Activated B cell treated with CpG ODN at 0.5 μM for 24 hours (primary cell): ENCODE results near the gene CHMP3. TPM values are rescaled to one million over a fixed set of nuclear protein-coding genes. Genes with fewer than 3 reads are reported as not detected.

Experiments used
- ATAC-seq: fragments of 200-7000 bp; cut with Tn5 transposase; one replicate; pipeline ENCODE4 v1.10.0; 2021; ENCODE audit warnings: low read depth, mild to moderate bottlenecking, moderate library complexity
- CTCF ChIA-PET: fragments of 350-600 bp; sonication (Branson Sonifier 250); formaldehyde crosslinking; loops from one replicate; lab custom pipeline; 2021; ENCODE audit warnings: antibody characterized with exemption; lab: Charles Lee
- POLR2A ChIA-PET: fragments of 350-600 bp; sonication (Branson Sonifier 250); formaldehyde crosslinking; loops from one replicate; lab custom pipeline; 2021; ENCODE audit warnings: antibody characterized with exemption; lab: Charles Lee
- DNase-seq: peaks from one replicate; pipeline ENCODE4 v3.0.0; 2022
- H3K27ac Mint-ChIP-seq: one replicate; pipeline ENCODE4 v1.8.0; 2020; ENCODE audit warnings: mixed read lengths
- H3K27me3 Mint-ChIP-seq: one replicate; pipeline ENCODE4 v1.8.0; 2021; ENCODE audit warnings: mixed read lengths
- H3K36me3 Mint-ChIP-seq: one replicate; pipeline ENCODE4 v1.8.0; 2021; ENCODE audit warnings: low read depth, mixed read lengths
- H3K4me1 Mint-ChIP-seq: one replicate; pipeline ENCODE4 v1.8.0; 2021; ENCODE audit warnings: mixed read lengths
- H3K4me3 Mint-ChIP-seq: one replicate; pipeline ENCODE4 v1.8.0; 2020; ENCODE audit warnings: mild to moderate bottlenecking, mixed read lengths
- H3K9me3 Mint-ChIP-seq: one replicate; pipeline ENCODE4 v1.8.0; 2020; ENCODE audit warnings: mixed read lengths
- intact Hi-C: fragments of 100-400 bp; cut with micrococcal nuclease; formaldehyde crosslinking; loops from one replicate; pipeline ENCODE4 v1.15.1; 2024
- total RNA-seq: library from RNA; stranded (reverse); gene quantifications from 2 replicates; pipeline ENCODE4 v1.2.3, GENCODE V29; 2022
- TF ChIP-seq, protein P1 (sequence below): fragments of 200-600 bp; IDR thresholded peaks from one replicate; pipeline ENCODE4 v1.8.0; 2022; ENCODE audit warnings: antibody characterized with exemption, mild to moderate bottlenecking

CHMP3 gene
- total RNA-seq, 1 donor from 2014 or later = 61.4 TPM

DNA sequence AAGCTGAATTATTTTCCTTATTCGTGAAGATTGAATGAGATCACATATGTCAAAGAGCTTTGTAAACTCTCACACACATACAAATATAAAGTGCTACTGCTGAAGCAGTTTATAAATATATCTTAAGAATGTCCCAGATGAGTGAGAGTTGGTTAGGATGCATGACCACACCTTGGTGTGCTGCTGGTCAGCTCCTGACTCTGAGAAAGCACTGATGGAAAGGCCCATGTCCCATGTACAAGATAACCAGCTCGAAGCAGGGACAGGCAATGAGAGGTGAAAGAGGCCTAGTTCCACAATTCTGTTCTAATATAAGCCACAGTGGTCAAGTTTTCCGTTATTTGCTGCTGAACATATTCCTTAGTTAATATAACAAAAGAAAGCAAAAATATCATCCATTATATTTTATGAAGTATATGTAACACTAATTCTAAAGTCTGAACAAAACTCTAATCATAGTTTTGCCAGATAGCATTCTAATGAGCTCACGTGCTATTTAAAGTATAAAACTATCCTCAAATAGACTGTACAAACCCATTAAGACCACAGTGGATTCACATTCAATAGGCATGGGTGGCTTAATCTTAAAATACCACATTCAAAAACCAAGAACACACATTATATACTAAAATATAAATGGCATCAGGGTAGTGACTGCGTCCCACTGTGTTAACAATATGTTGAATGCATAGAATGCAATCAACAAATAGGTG, 49.1 kb downstream of the CHMP3 start:
- no peaks in the 10 kb centered on the region for H3K9me3 Mint-ChIP-seq
- H3K27me3 Mint-ChIP-seq = no peaks in the 10 kb centered on the region
- TF ChIP-seq, protein P1, sequence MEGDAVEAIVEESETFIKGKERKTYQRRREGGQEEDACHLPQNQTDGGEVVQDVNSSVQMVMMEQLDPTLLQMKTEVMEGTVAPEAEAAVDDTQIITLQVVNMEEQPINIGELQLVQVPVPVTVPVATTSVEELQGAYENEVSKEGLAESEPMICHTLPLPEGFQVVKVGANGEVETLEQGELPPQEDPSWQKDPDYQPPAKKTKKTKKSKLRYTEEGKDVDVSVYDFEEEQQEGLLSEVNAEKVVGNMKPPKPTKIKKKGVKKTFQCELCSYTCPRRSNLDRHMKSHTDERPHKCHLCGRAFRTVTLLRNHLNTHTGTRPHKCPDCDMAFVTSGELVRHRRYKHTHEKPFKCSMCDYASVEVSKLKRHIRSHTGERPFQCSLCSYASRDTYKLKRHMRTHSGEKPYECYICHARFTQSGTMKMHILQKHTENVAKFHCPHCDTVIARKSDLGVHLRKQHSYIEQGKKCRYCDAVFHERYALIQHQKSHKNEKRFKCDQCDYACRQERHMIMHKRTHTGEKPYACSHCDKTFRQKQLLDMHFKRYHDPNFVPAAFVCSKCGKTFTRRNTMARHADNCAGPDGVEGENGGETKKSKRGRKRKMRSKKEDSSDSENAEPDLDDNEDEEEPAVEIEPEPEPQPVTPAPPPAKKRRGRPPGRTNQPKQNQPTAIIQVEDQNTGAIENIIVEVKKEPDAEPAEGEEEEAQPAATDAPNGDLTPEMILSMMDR = no peak
- intact Hi-C loops = no loop called here
- POLR2A ChIA-PET = interaction anchor here (0.6 kb wide), 1 partner anchor 15 kb away, joined by 4 read pairs; no protein-coding TSS in a partner anchor
- H3K4me3 Mint-ChIP-seq = no peak overlapping the region
- DNase-seq (no peak), ATAC-seq (no peak)
- H3K36me3 Mint-ChIP-seq = peaks cover 44% of the 10 kb centered on the region
- CTCF ChIA-PET = no interaction called here
- no peak overlapping the region for H3K27ac Mint-ChIP-seq
- H3K4me1 Mint-ChIP-seq = no peaks in the 10 kb centered on the region

GRCh38 chr2:86512892-86513291, 50.4 kb downstream of the CHMP3 start:
- no peak for ATAC-seq
- ChIA-PET POLR2A (no interaction called here), CTCF (no interaction called here)
- H3K27me3 Mint-ChIP-seq = no peaks in the 10 kb centered on the region
- intact Hi-C loops = no loop called here
- H3K9me3 Mint-ChIP-seq = no peaks in the 10 kb centered on the region
- no peaks in the 10 kb centered on the region for H3K4me1 Mint-ChIP-seq
- DNase-seq = no peak
- H3K36me3 Mint-ChIP-seq = peaks cover 50% of the 10 kb centered on the region
- TF ChIP-seq, protein P1 = no peak
- H3K27ac Mint-ChIP-seq = no peak overlapping the region
- H3K4me3 Mint-ChIP-seq = no peak overlapping the region

- intact Hi-C loops = no loop called here
- ChIA-PET POLR2A (no interaction called here), CTCF (no interaction called here)
- TF ChIP-seq, protein P1 = no peak
- Mint-ChIP-seq H3K27me3 (no peaks in the 10 kb centered on the region), H3K4me3 (no peak overlapping the region), H3K27ac (no peak overlapping the region), H3K9me3 (no peaks in the 10 kb centered on the region), H3K4me1 (no peaks in the 10 kb centered on the region), H3K36me3 (peaks cover 58% of the 10 kb centered on the region)
- ATAC-seq (no peak), DNase-seq (no peak)
Measured at GRCh38 chr2:86512034-86512433, 51.2 kb downstream of the CHMP3 start.

GRCh38 chr2:86510436-86510933, 52.8 kb downstream of the CHMP3 start:
- Mint-ChIP-seq H3K4me3 (no peak overlapping the region), H3K27ac (no peak overlapping the region), H3K4me1 (no peaks in the 10 kb centered on the region), H3K9me3 (no peaks in the 10 kb centered on the region), H3K36me3 (peaks cover 64% of the 10 kb centered on the region), H3K27me3 (no peaks in the 10 kb centered on the region)
- DNase-seq (no peak), ATAC-seq (no peak)
- intact Hi-C loops = no loop called here
- ChIA-PET POLR2A (no interaction called here), CTCF (no interaction called here)
- TF ChIP-seq, protein P1 = no peak

- DNase-seq = no peak
- Mint-ChIP-seq H3K4me3 (no peak overlapping the region), H3K27ac (no peak overlapping the region), H3K27me3 (no peaks in the 10 kb centered on the region), H3K4me1 (no peaks in the 10 kb centered on the region), H3K9me3 (peaks cover 7% of the 10 kb centered on the region), H3K36me3 (peaks cover 80% of the 10 kb centered on the region)
- ChIA-PET CTCF (no interaction called here), POLR2A (no interaction called here)
- TF ChIP-seq, protein P1 = no peak
- intact Hi-C loops = no loop called here
- no peak for ATAC-seq
Measured at GRCh38 chr2:86507600-86507999, 55.6 kb downstream of the CHMP3 start.
